Diencephalon (tissue), 1 donor: Measurements from ENCODE around the gene EIF3L. TPM values are rescaled to one million over a fixed set of nuclear protein-coding genes. Genes with fewer than 3 reads are reported as not detected.
A peak's percentile ranks its signal among the peaks of the same experiment; 100 is the strongest.

Experiments used
- small RNA-seq: library from RNA; depleted of rRNA; stranded (forward); fragments of <200 nt; gene quantifications from one replicate; pipeline ENCODE3, GENCODE V24; 2014
- total RNA-seq: library from RNA; depleted of rRNA; stranded (reverse); fragments of >200 nt; gene quantifications from one replicate; pipeline ENCODE4 v1.2.3, GENCODE V29; 2014

The EIF3L gene
- 478 TPM for total RNA-seq

GRCh38 chr22:37849089-37849751, at the start of gene EIF3L:
EIF3L (plus strand) TSS chr22:37849419; CDS start chr22:37849450, 31 bp downstream.

GRCh38 chr22:37807410-37808293, 41.6 kb upstream of the EIF3L start, which contains the start of gene GCAT:
GCAT (plus strand) TSS chr22:37807934; CDS start chr22:37807968, 34 bp downstream.

GRCh38 chr22:37823134-37823985, 25.9 kb upstream of the EIF3L start, which contains the start of gene GALR3:
GALR3 (plus strand) TSS chr22:37823382; CDS start chr22:37823407, 25 bp downstream.

GRCh38 chr22:37905534-37906363, 56.5 kb downstream of the EIF3L start, which contains the start of gene MICALL1:
MICALL1 (plus strand) TSS chr22:37906297; CDS start chr22:37906423, 126 bp downstream.

Small RNAs within 50 kb of the gene (small RNA-seq; reads per million reads assigned to genes)
- 0.82 reads per million, percentile 72 among the genes with 10 or more reads in this experiment for gene MIR659

Other genes starting within 250 kb of the EIF3L start
- 37.6 TPM for gene GGA1, start 240.6 kb upstream of the EIF3L start, total RNA-seq
- 0.92 TPM for gene SH3BP1, start 209.8 kb upstream of the EIF3L start, total RNA-seq
- 56.1 TPM for gene PDXP, start 190.7 kb upstream of the EIF3L start, total RNA-seq
- gene LGALS1, start 173.8 kb upstream of the EIF3L start, total RNA-seq: 107 TPM
- gene NOL12, start 163.1 kb upstream of the EIF3L start, total RNA-seq: 15.0 TPM
- gene TRIOBP, start 152.4 kb upstream of the EIF3L start, total RNA-seq: 16.1 TPM
- gene GCAT, start 41.5 kb upstream of the EIF3L start, total RNA-seq: 13.8 TPM
- gene GALR3, start 26.0 kb upstream of the EIF3L start, total RNA-seq: not detected
- gene ANKRD54, start 5.1 kb upstream of the EIF3L start, total RNA-seq: 27.2 TPM
- gene MICALL1, start 56.9 kb downstream of the EIF3L start, total RNA-seq: 27.9 TPM
- 1.4 TPM for gene C22orf23, start 104.2 kb downstream of the EIF3L start, total RNA-seq
- gene POLR2F, start 104.3 kb downstream of the EIF3L start, total RNA-seq: 37.4 TPM
- gene SOX10, start 135.1 kb downstream of the EIF3L start, total RNA-seq: 6.2 TPM
- gene PICK1, start 208.0 kb downstream of the EIF3L start, total RNA-seq: 39.2 TPM
- gene SLC16A8, start 234.8 kb downstream of the EIF3L start, total RNA-seq: 2.1 TPM